ENCODE data around the gene TNFSF13B.

The TNFSF13B gene

DNA sequence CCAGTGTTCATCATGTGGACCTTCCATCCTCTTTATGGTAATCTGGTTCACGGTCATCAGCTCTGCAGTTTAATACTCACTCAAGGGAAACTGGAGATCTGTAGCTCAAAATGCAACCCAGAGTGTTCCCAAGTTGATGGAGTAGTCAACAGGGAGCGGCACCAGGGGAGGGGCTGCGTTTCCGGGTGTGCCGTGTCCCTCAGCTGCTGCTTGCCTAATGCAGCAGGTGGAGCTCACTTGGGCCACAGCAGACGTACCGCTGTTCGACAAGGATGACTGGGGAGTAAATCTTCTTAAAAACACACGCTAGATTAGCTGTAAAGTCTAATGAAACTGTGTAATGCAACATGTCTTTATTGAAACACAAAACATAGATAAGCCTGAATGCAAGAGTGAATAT, 81.1 kb downstream of the TNFSF13B start:
- DNase-seq: no peak

DNA sequence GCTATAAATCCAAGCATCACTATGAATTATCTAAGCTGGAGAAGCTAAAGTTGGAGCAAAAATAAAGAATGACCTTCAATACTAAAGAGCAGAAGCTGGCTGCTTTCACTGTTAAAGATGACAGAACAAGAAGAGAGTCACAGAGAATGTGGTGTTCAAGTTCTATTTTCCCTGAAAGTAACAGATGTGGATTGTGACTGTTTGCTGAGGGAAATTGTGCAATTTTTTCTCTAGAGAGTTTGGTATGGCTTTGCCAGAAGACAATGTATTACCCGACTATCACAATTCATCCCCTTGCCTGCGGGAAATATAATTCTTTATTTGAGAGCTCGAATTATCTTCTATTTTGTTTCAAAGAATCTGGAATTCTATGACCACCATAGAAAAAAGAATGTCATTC, 83.1 kb downstream of the TNFSF13B start:
- DNase-seq: no peak

DNA sequence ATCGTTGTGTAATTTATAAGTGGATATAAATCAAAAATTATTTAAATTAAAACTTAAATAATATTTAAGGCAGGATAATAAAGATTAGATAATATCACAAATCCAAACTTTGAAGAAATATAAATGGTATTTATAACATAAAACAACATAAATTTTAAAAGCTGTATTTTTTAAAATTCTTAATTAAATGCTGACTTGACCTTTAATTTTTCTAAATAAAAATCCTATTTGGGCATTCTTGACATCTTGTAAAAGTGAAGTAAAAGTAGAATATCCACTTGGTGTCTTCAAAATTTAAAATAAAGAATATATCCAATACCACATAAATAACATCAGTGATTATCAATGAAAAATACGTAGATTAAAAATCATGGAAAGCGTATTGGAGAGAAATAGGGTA, 87.7 kb downstream of the TNFSF13B start:
- no peak for DNase-seq
